PFSK-1 (cell line): ENCODE results near the gene PYM1. TPM values are rescaled to one million over a fixed set of nuclear protein-coding genes. Genes with fewer than 3 reads are reported as not detected.

Source experiments
- FOXP2 ChIP-seq: optimal IDR thresholded peaks from 2 replicates; pipeline ENCODE3; 2011; ENCODE audit warnings: borderline replicate concordance, control low read depth, inconsistent platforms; ENCODE audit not compliant: insufficient read depth; ENCODE audit errors: extremely low read length, extremely low read depth
- POLR2AphosphoS5 ChIP-seq: IDR thresholded peaks from 2 replicates; pipeline ENCODE4 v1.6.1; 2012; ENCODE audit warnings: low read depth, mild to moderate bottlenecking, control low read depth, low read length, moderate library complexity
- REST ChIP-seq, 2 experiments: IDR thresholded peaks; 2 replicates each; pipeline versions ENCODE4 v1.6.1 to v1.8.0; 2011 to 2012; ENCODE audit warnings: low read depth in 2 of 2, low read length in 2 of 2, control low read depth in 1 of 2, inconsistent platforms in 1 of 2, mild to moderate bottlenecking in 1 of 2, moderate library complexity in 1 of 2; ENCODE audit not compliant: insufficient read depth in 1 of 2
- SIN3A ChIP-seq: IDR thresholded peaks from 2 replicates; pipeline ENCODE4 v1.6.1; 2012; ENCODE audit warnings: mild to moderate bottlenecking, low read length, moderate library complexity, borderline replicate concordance; ENCODE audit not compliant: insufficient read depth
- TAF1 ChIP-seq: IDR thresholded peaks from 2 replicates; pipeline ENCODE4 v1.6.1; 2012; ENCODE audit warnings: low read length, control low read depth, borderline replicate concordance; ENCODE audit not compliant: insufficient read depth
- polyA plus RNA-seq: library from polyadenylated mRNA; unstranded; fragments of >200 nt; gene quantifications from one replicate; pipeline ENCODE4 v1.2.1, GENCODE V29; 2012; ENCODE audit warnings: low read depth, missing spikeins; ENCODE audit not compliant: insufficient read length

PYM1 gene
- polyA plus RNA-seq: 28.0 TPM

DNA sequence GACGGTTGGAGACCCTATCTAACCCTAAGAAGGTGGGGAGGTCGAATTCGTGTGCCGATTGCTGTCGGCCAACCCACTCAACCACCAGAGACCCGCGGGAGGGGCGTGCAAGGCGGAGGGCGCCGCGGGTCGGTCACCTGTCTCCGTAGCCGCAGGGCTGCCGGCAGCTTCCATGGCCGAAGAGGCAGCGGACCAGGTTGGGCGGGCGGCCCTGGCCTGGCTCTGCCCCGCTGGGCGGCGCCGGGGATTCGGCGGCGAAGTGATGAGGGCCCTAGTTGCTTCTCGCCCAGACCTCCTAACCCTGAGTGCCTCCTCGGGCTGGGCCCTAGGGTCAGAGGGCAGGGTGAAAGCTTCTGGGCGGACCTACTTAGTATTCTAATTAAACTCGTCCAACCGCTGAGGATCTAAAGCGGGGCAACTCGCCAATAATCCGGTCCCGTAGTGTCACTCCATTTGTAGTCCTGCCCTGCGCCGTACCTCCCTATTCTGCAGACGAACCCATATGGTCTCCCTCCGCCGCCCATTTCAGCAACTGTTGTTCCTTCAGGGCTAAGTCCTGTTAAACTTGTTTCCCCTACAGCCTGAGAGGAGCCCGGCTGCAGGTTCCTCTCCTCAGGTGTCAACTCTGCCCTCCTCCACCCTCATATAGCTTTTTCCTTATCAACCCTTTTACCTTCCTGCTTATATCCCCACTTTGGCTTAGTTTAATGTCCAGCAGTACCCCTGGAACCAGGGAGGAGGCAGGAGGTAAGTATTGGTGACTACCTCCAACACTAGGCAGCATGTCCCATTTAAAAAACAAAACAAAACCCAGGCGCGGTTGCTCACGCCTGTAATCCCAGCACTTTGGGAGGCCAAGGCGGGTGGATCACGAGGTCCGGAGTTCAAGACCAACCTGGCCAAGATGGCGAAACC lies at the start of gene PYM1:
Gene PYM1 (minus strand): TSS at position 307 of the 915 bp plus-strand sequence. CDS start 133 bp downstream, at position 174.
- TF ChIP-seq FOXP2 (peak; percentile 7), TAF1 (0 out of 2 replicates have a peak, but pooled peaks have one; percentile 39), SIN3A (no peak), REST (IDR thresholded peaks at IDR 0.05; ENCODE audit: insufficient read depth in 1 of 2, low read depth in 2 of 2, low read length in 2 of 2) (no peak), POLR2AphosphoS5 (peak; percentile 91)

- TF ChIP-seq SIN3A (no peak), POLR2AphosphoS5 (no peak), FOXP2 (no peak), TAF1 (no peak; the same call in 1 of the 2 replicates), REST (IDR thresholded peaks at IDR 0.05; ENCODE audit: insufficient read depth in 1 of 2, low read depth in 2 of 2, low read length in 2 of 2) (no peak)
These were observed 46.6 kb upstream of the PYM1 start for GRCh38 chr12:55974308-55974730.

GRCh38 chr12:55973599-55974307 lies 46.1 kb upstream of the PYM1 start, which contains the start of gene RAB5B:
Gene RAB5B (plus strand): TSS chr12:55974078. CDS start chr12:55986961, 12,883 bp downstream.
- TF ChIP-seq SIN3A (0 out of 2 replicates have a peak, but pooled peaks have one; percentile 14), REST (IDR thresholded peaks at IDR 0.05; ENCODE audit: insufficient read depth in 1 of 2, low read depth in 2 of 2, low read length in 2 of 2) (0 out of 4 replicates have a peak, but pooled peaks of 1 of the 2 experiments have one; percentile 19), FOXP2 (peak; percentile 25), POLR2AphosphoS5 (peak; percentile 74; the same call in 1 of the 2 replicates), TAF1 (peak; percentile 47; the same call in 1 of the 2 replicates)

DNA sequence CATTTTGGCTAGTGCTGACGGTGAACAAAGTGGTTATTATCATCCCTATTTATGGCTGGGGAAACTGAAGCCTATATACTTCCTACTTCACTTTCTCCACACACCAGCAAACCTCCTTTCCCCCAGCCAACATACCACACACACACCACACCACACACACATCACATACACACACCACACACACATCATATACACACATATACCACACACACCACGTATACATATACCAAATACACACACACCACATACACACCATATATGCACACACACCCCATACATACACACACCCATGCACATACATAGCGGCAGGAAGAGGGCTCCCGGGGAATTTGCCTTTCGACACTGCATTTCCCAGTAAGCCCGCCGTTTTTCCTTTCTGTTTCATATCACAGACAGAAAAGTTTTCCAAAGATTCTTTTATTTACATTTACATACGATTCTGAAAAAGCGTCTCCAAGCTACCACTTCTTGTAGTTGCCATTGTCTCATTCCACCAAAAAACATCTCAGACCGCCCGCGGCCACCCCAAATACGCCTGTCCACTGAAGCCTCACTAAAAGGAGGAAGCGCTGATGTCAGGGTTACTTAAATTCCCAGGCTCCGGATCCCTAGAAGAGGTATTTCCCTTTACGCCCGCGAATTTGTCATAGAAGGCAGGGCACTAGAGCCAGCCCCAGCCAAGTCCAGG lies 45.4 kb upstream of the PYM1 start:
- TF ChIP-seq REST (IDR thresholded peaks at IDR 0.05; ENCODE audit: insufficient read depth in 1 of 2, low read depth in 2 of 2, low read length in 2 of 2) (no peak), POLR2AphosphoS5 (no peak), FOXP2 (no peak), TAF1 (no peak)
